Activated B cell treated with CpG ODN at 0.5 μM for 24 hours (primary cell): ENCODE measurements around the gene PRAF2. TPM values are rescaled to one million over a fixed set of nuclear protein-coding genes. Genes with fewer than 3 reads are reported as not detected.

Experiments
- ATAC-seq: fragments of 200-7000 bp; cut with Tn5 transposase; one replicate; pipeline ENCODE4 v1.10.0; 2021; ENCODE audit warnings: low read depth, mild to moderate bottlenecking, moderate library complexity
- CTCF ChIA-PET: fragments of 350-600 bp; sonication (Branson Sonifier 250); formaldehyde crosslinking; loops from one replicate; lab custom pipeline; 2021; ENCODE audit warnings: antibody characterized with exemption; lab: Charles Lee
- POLR2A ChIA-PET: fragments of 350-600 bp; sonication (Branson Sonifier 250); formaldehyde crosslinking; loops from one replicate; lab custom pipeline; 2021; ENCODE audit warnings: antibody characterized with exemption; lab: Charles Lee
- DNase-seq: peaks from one replicate; pipeline ENCODE4 v3.0.0; 2022
- H3K27ac Mint-ChIP-seq: one replicate; pipeline ENCODE4 v1.8.0; 2020; ENCODE audit warnings: mixed read lengths
- H3K27me3 Mint-ChIP-seq: one replicate; pipeline ENCODE4 v1.8.0; 2021; ENCODE audit warnings: mixed read lengths
- H3K36me3 Mint-ChIP-seq: one replicate; pipeline ENCODE4 v1.8.0; 2021; ENCODE audit warnings: low read depth, mixed read lengths
- H3K4me1 Mint-ChIP-seq: one replicate; pipeline ENCODE4 v1.8.0; 2021; ENCODE audit warnings: mixed read lengths
- H3K4me3 Mint-ChIP-seq: one replicate; pipeline ENCODE4 v1.8.0; 2020; ENCODE audit warnings: mild to moderate bottlenecking, mixed read lengths
- H3K9me3 Mint-ChIP-seq: one replicate; pipeline ENCODE4 v1.8.0; 2020; ENCODE audit warnings: mixed read lengths
- CTCF ChIP-seq: fragments of 200-600 bp; IDR thresholded peaks from one replicate; pipeline ENCODE4 v1.8.0; 2022; ENCODE audit warnings: antibody characterized with exemption, mild to moderate bottlenecking
- intact Hi-C: fragments of 100-400 bp; cut with micrococcal nuclease; formaldehyde crosslinking; loops from one replicate; pipeline ENCODE4 v1.15.1; 2024
- total RNA-seq: library from RNA; stranded (reverse); gene quantifications from 2 replicates; pipeline ENCODE4 v1.2.3, GENCODE V29; 2022

The PRAF2 gene
- total RNA-seq, 1 donor from 2014 or later = 11.6 TPM

GRCh38 chrX:49116716-49117115 lies 42.9 kb upstream of the PRAF2 start:
- H3K27me3 Mint-ChIP-seq = no peaks in the 10 kb centered on the region
- no peaks in the 10 kb centered on the region for H3K9me3 Mint-ChIP-seq
- intact Hi-C loops = no loop called here
- ATAC-seq = no peak
- DNase-seq = no peak
- ChIA-PET CTCF (no interaction called here), POLR2A (no interaction called here)
- TF ChIP-seq CTCF = no peak
- H3K36me3 Mint-ChIP-seq = peaks cover 59% of the 10 kb centered on the region
- H3K27ac Mint-ChIP-seq = no peak overlapping the region
- no peak overlapping the region for H3K4me3 Mint-ChIP-seq
- H3K4me1 Mint-ChIP-seq = peaks cover 9% of the 10 kb centered on the region

- Mint-ChIP-seq H3K4me1 (peaks cover 7% of the 10 kb centered on the region), H3K9me3 (no peaks in the 10 kb centered on the region), H3K27ac (no peak overlapping the region), H3K27me3 (no peaks in the 10 kb centered on the region), H3K36me3 (peaks cover 54% of the 10 kb centered on the region), H3K4me3 (no peak overlapping the region)
- DNase-seq (no peak), ATAC-seq (no peak)
- ChIA-PET CTCF (no interaction called here), POLR2A (interaction anchor here (0.7 kb wide), 1 partner anchor 165 kb away, joined by 4 read pairs; no protein-coding TSS in a partner anchor)
- no peak for TF ChIP-seq CTCF
- intact Hi-C loops = no loop called here
Observed at GRCh38 chrX:49116076-49116475, 42.3 kb upstream of the PRAF2 start.

GRCh38 chrX:49111791-49112190 lies 38.0 kb upstream of the PRAF2 start:
- POLR2A ChIA-PET = no interaction called here
- Mint-ChIP-seq H3K36me3 (peaks cover 45% of the 10 kb centered on the region), H3K4me1 (no peaks in the 10 kb centered on the region), H3K27me3 (no peaks in the 10 kb centered on the region), H3K4me3 (no peak overlapping the region), H3K27ac (no peak overlapping the region), H3K9me3 (no peaks in the 10 kb centered on the region)
- no peak for TF ChIP-seq CTCF
- CTCF ChIA-PET = no interaction called here
- no peak for ATAC-seq
- intact Hi-C loops = no loop called here
- no peak for DNase-seq

- no peaks in the 10 kb centered on the region for H3K27me3 Mint-ChIP-seq
- no peak for TF ChIP-seq CTCF
- ChIA-PET POLR2A (no interaction called here), CTCF (no interaction called here)
- no peaks in the 10 kb centered on the region for H3K9me3 Mint-ChIP-seq
- no peak overlapping the region for H3K27ac Mint-ChIP-seq
- no peaks in the 10 kb centered on the region for H3K4me1 Mint-ChIP-seq
- H3K4me3 Mint-ChIP-seq = no peak overlapping the region
- H3K36me3 Mint-ChIP-seq = peaks cover 35% of the 10 kb centered on the region
- ATAC-seq (no peak), DNase-seq (no peak)
- intact Hi-C loops = no loop called here
Observed at GRCh38 chrX:49110417-49110816, 36.6 kb upstream of the PRAF2 start.

GRCh38 chrX:49108641-49109040 lies 34.8 kb upstream of the PRAF2 start:
- POLR2A ChIA-PET = no interaction called here
- CTCF ChIA-PET = no interaction called here
- no peak for TF ChIP-seq CTCF
- Mint-ChIP-seq H3K27ac (no peak overlapping the region), H3K9me3 (no peaks in the 10 kb centered on the region), H3K4me3 (no peak overlapping the region), H3K36me3 (peaks cover 30% of the 10 kb centered on the region), H3K4me1 (no peaks in the 10 kb centered on the region), H3K27me3 (no peaks in the 10 kb centered on the region)
- intact Hi-C loops = loop anchor here (10.0 kb wide), 1 partner anchor 56 kb away; the partner anchor contains the start of gene MAGIX
- ATAC-seq (no peak), DNase-seq (no peak)
